HG02759 (cell line): ENCODE data around the gene KLHL36.
A peak's percentile ranks its signal among the peaks of the same experiment; 100 is the strongest.

Experiments used
- ATAC-seq: cut with Tn5 transposase; IDR thresholded peaks from one replicate; pipeline ENCODE4 v1.9.1; 2021; ENCODE audit warnings: mild to moderate bottlenecking, moderate library complexity; ENCODE audit not compliant: unreplicated experiment

Gene KLHL36

DNA sequence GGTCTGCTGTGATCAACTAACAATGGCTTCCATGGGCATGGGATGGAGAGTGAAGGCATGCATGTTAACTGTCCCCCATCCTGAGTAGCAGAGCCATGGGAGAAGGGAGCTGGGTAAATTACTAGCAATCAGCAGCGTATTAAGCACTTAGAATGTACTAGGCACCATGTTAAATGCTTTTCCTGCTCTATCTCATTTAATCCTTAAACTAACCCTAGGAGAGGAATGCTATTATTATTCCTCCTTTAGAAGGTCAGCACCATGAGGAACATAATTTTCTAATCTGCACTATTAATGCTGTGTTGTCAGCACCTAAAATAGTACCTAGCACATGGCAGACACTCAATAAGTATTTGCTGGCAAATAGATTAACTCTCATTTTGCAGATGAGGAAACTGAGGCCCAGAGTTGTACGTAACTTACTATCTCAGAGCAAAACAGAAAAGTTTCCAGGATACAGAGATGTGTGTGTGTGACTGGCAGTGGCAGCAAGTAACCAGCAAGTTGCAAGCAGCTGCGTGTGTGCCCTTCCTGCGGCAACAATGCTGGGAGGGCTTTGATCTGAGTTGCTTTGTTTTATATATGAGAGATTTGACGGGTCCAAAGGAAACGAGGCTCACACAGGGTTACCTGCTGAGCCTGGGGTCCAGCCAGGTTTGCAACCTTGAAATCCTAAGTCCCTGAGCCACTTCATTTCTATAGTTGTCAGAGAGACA is 6.5 kb upstream of the KLHL36 start:
- ATAC-seq, result no peak

DNA sequence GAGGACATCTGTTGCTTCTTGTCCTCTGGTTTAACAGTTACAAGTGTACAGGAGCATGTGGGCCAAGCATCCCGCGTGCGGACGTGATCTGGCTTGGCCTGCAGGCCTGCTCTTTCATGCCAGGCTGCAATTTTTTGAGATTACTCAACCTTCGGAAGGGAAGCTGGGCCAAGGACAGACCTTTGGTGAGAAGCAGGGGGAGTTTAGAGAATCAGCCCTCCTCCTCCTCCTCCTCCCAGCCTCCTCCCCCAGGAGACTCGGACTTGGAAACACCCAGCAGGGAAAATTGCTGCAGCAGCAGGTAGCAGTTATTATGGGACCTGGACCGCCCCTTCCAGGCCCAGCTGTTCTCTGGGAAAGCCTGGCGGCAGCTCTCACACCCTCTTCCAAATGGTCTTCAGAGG is 5.1 kb upstream of the KLHL36 start:
- no peak for ATAC-seq

DNA sequence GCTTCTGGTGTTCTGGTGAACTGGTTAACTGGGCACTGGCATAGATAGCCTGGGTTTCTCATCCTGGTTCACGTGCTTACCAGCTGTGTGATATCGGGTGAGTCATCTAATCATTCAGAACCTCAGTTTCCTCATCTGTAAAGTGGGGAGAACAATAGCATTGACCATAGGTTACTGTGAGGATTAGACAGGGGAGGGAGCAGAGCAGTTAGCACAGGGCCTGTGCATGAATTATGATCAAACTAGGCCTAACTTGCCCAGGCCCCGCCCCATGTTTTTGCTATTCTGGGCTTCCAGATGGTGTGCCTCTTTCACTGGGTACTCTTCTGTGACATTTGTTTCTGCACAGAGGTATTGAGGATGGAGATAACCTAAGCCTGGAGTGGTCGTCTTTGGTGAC is 4.6 kb upstream of the KLHL36 start:
- ATAC-seq, result no peak

DNA sequence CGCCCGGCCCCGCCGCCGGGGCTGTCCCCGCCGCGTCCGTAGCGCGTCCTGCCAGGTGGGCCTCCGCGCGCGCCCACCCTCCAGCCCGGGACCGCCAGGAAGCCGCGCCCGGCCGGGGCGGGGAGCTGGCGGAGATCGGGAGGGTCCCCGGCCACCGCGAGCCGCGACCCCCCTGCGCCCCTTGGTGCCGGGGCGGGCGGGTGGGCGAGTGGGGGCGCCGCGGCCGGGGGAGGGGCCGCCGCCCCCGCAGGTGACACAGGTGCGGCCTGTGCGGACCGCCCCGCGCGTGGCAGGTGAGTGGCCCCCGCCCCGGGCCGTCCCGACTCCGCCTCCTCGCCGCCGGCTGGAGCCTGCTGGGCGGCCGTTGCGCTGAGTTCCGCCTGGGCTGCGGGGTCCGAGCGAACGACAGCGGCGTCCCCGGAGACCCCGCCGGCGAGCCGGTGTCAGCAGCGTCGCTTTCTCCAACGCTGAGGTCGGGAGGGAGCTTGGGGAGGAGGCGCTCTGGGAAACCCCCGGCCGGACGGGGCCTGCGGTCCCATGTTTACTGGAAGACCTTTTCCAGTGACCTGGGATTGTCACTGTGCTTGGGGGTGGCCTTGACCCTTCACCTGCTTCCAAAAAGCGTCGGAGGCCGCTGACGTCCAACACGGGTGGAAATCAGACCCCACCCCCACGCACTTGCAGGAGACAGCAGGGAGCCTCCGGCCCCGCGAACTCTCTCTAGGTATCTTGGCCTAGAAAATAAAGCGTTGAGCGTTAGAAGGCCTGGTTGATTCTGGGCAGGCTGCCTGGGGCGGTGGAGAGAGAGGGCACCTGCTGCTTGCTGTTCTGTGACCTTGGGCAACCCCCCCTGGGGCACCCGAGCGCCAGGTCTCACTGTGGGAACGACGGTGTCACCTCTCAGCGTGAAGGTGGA is 542 bp downstream of the KLHL36 start:
- peak; percentile 67 for ATAC-seq

GRCh38 chr16:84649511-84649861 is 1.2 kb downstream of the KLHL36 start:
- no peak for ATAC-seq

DNA sequence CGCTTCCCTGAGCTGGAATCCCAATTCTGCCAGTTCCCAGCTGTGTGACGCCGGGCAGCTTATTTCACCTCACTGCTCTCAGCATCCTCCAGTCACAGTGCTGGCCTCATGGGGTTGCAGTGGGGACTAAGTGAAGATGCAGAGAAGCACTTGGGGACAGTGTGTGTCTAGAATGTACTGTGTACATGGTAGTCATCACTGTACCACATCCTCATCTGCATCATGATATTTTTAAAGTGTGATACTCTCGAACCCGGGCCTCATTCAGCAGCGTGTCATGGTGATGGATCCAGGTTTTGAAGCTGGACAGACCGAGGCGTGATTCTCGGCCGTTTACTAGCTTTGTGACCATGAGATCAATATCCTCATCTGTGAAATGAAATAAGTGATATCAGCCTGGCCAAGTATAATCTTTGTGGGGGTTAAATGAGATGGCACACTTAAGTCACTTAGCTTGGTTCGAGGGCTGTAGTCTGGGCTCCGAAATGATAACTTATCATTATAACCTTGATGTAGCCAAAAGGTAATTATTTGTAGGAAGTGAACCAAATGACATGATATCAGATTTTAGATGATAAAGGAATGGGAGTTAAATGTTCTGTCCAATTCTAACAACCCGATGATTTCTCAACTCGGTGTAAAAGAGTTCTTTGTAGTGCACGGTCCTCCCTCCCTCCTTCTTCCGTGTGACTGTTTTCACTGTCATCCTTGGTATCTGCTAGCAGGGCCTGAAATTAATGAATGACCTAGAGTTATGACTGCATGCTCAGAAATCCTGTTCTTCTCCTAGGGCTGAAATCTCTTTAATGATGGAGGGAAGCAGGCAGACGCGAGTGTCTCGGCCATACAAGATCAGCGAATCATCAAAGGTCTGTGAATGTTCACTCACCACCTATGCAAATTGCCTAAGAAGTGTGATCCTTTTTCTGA is 2.0 kb downstream of the KLHL36 start:
- no peak for ATAC-seq

DNA sequence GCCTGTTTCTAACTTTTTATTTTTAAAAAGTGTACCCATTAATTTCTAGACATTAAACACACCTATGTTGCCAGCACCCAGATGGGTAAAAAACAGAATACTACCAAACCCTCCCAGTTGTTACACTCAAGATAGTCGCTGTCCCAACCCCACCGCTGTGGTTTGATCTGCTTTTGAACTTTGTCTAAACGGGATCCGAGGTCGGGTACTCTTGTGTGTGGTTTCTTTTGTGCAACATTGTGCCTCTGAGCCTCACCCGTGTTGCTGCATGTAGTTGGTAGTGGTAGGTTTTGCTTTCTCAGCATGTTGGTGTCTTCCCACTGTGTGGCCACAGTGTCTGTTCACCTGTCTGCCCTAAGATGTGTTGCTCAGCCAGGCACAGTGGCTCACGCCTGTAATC is 4.3 kb downstream of the KLHL36 start:
- ATAC-seq, result no peak

GRCh38 chr16:84654238-84654637 is 5.9 kb downstream of the KLHL36 start:
- ATAC-seq, result no peak

- ATAC-seq, result no peak
These were observed 6.7 kb downstream of the KLHL36 start for GRCh38 chr16:84654998-84655397.

- no peak for ATAC-seq
These were observed 8.3 kb downstream of the KLHL36 start for GRCh38 chr16:84656649-84657048.

DNA sequence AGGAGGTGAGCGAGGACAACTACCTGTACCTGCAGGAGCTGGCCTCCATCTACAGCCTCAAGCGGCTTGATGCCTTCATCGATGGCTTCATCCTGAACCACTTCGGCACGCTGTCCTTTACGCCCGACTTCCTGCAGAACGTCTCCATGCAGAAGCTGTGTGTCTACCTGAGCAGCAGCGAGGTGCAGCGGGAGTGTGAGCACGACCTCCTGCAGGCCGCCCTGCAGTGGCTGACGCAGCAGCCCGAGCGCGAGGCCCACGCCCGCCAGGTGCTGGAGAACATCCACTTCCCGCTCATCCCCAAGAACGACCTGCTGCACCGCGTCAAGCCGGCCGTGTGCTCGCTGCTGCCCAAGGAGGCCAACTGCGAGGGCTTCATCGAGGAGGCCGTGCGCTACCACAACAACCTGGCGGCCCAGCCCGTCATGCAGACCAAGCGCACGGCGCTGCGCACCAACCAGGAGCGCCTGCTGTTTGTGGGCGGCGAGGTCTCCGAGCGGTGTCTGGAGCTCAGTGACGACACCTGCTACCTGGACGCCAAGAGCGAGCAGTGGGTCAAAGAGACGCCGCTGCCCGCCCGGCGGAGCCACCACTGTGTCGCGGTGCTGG is 9.0 kb downstream of the KLHL36 start:
- no peak for ATAC-seq

DNA sequence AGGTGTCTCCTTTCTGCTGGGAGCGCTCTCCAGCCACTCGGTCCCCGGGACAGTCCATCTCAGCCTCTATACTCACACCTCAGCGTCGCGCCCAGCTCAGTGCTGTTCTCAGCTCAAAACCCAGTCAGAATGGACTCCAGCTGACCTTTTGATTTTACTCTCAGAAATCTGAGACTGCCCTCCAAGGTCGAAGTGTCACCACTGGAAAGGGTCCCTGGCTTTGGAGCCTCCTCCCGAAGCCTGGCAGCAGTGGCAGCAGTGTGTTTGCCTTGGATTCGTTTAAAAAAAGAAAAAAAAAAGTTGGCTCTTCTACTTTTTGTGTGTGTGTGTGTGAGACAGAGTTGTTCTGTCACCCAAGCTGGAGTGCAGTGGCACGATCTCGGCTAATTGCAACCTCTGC is 10.4 kb downstream of the KLHL36 start:
- ATAC-seq, result no peak

DNA sequence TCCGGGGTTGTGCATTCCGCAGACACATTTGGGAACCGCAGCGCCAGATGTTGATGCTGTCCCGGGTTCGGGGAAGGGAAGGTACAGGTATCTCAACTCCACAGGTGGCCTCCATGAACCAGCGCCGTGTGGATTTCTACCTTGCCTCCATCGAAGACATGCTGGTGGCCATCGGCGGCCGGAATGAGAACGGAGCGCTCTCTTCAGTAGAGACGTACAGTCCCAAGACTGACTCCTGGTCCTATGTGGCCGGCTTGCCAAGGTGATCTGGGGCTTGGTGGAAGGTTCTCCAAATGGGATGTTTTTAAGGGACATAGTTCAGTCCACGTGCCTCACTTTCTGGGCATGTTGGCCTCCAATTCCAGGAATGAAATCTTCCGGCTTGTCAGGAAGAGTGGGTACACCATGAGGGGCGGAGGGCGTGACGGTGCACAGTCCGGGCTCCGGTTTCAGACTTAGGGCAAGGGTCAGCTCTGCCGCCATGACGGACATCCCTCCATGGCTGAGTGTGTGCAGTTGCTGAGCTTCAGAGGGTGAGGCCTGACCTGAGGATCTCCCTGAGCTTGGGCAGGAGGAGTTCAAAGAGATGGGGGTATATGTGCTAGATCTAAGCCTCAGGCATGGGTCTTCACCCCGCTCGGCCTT is 11.5 kb downstream of the KLHL36 start:
- ATAC-seq, result no peak

GRCh38 chr16:84660973-84661372 is 12.7 kb downstream of the KLHL36 start:
- no peak for ATAC-seq

- no peak for ATAC-seq
These were observed 13.2 kb downstream of the KLHL36 start for GRCh38 chr16:84661418-84662060.

GRCh38 chr16:84662471-84662870 is 14.2 kb downstream of the KLHL36 start:
- no peak for ATAC-seq

GRCh38 chr16:84663433-84664101 is 15.3 kb downstream of the KLHL36 start:
- ATAC-seq, result peak; percentile 83

DNA sequence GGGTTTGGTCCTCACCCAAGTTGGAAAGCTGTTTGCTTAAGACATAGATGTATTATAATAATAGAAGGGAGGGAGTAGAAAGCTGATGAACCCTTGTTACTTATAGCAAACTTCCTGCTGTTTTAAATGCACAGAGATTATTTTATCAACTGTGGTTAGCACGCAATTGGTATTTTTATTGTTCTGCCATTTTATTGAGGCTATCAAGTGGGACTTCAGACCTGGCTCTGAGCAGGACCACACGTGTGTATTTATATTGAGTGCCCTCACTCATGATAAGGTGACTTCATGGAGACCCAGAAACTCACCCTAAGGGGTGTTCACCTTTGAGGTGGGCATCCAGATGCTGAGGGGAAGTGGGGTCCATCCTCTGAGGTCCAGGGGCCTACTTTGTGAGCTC is 17.0 kb downstream of the KLHL36 start:
- no peak for ATAC-seq

GRCh38 chr16:84665843-84666242 is 17.5 kb downstream of the KLHL36 start:
- no peak for ATAC-seq
